Measurements from ENCODE around the gene CYP2A7.
"Not testable (repeated sequence)": the region's sequence is repeated elsewhere in the genome, so short reads cannot be mapped to it uniquely, and the experiment has no call there.

CYP2A7 gene

DNA sequence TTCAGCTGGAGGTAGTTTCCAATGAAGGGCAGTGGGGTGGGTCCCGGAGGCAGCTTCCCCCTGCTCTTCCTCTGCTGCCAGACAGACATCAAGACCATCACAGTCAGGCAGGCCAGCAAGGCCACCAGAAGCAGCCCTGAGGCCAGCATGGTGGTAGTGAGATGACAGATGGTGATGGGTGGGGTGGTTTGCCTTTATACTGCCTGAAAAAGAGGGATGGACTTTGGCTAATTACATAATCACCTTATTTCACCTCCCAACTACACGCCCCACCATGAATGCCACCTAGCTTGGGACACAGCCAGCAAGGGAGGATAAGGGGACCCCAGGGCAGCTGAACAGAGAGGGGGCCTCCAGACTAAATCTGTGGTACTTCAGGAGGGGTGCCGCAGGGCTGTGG lies at the start of gene CYP2A7:
Gene CYP2A7 (minus strand): TSS at position 170 of the 400 bp plus-strand sequence. CDS start 21 bp downstream, at position 149.
- DNase-seq, result not testable (repeated sequence)

DNA sequence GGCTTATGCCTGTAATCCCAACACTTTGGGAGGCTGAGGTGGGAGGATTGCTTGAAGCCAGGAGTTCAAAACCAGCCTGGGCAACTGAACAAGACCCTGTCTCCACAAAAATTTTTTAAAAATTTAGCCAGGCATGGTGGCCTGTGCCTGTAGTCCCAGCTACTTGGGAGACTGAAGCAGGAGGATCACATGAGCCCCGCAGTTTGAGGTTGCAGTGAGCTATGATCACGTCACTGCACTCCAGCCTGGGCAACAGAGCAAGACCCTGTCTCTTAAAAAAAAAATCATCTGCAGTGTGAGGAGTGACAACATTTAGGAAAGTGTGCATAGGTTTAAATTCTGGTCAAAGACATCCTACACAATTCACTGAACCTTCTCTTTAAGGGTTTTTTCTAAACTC lies 48.8 kb upstream of the CYP2A7 start:
- DNase-seq, result not testable (repeated sequence)

GRCh38 chr19:40929942-40930341 lies 47.9 kb upstream of the CYP2A7 start:
- DNase-seq, result not testable (repeated sequence)

- DNase-seq, result no peak
Observed at GRCh38 chr19:40928850-40929249, 46.8 kb upstream of the CYP2A7 start.

- no peak for DNase-seq
Observed at GRCh38 chr19:40927567-40927966, 45.5 kb upstream of the CYP2A7 start.

- not testable (repeated sequence) for DNase-seq
Observed at GRCh38 chr19:40926276-40926675, 44.2 kb upstream of the CYP2A7 start.

DNA sequence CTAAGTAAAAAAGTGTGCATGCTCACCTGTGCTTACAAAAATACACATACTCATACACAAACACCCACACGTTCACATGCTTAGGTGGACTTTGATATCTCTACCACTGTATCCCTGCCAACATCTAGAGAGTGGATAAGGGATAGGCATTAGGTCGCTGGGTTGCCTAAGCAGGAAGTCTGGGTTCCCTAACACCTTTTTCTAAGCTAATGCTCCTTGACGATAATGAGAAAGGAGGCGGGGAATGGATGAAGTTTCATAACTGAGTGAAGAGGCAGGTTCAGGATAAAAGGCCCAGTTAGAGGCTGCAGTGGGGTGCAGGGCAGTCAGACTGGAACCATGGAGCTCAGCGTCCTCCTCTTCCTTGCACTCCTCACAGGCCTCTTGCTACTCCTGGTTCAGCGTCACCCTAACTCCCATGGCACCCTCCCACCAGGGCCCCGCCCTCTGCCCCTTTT lies 41.9 kb upstream of the CYP2A7 start:
- DNase-seq, result no peak

DNA sequence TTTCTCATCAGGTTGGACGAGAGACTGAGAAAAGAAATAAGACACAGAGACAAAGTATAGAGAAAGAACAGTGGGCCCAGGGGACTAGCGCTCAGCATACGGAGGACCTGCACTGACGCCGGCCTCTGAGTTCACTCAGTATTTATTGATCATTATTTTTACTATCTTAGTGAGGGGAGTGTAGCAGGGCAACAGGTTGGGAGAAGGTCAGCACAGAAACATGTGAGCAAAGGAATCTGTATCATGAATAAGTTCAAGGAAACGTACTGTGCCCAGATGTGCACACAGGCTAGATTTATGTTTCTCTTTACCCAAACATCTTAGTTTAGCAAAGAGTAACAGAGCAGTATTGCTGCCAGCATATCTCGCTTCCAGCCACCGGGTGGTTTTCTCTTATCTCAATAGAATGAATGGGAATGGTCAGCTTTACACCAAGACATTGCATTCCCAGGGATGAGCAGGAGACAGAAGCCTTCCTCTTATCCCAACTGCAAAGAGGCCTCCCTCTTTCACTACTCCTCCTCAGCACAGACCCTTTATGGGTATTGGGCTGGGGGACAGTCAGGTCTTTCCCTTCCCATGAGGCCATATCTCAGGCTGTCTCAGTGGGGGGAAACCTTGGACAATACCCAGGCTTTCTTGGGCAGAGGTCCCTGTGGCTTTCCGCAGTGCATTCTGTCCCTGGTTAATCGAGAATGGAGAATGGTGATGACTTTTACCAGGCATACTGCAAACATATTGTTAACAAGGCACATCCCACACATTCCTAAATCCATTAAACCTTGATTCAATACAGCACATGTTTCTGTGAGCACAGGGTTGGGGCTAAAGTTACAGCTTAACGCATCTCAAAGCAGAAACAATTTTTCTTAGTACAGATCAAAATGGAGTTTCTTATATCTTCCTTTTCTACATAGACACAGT lies 40.5 kb upstream of the CYP2A7 start:
- not testable (repeated sequence) for DNase-seq

DNA sequence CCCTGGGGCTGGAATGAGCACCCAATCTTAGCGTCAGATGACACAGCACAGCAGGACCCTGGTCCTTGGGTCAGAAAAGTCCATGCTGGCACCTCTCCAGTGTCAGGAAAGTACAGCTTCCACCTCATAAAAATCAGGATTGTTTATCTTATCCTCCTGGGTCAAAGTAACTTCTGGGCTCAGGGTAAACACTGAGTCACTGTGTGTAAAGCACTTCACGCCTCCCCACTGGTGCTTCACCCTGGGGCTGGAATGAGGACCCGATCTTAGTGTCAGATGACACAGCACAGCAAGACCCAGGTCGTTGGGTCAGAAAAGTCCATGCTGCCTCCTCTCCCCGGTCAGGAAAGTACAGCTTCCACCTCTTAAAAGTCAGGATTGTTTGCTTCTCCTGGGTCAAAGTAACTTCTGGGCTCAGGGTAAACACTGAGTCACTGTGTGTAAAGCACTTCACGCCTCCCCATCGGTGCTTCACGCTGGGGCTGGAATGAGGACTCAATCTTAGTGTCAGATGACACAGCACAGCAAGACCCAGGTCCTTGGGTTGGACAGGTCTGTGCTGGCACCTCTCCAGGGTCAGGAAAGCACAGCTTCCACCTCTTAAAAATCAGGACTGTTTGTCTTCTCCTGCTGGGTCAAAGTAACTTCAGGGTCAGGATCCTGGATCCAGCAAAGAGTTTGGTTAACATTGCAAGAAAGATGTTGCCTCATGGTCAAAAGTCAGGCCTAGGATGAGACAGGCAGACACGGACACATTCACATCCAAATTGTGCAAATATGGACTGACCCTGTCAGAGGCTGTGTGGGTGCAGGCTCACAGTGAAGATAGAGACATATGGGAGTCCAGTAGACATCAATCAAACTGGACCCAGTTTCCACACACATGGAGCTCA lies 39.2 kb upstream of the CYP2A7 start:
- DNase-seq, result no peak

- DNase-seq, result no peak
Observed at GRCh38 chr19:40920300-40921004, 38.4 kb upstream of the CYP2A7 start.

DNA sequence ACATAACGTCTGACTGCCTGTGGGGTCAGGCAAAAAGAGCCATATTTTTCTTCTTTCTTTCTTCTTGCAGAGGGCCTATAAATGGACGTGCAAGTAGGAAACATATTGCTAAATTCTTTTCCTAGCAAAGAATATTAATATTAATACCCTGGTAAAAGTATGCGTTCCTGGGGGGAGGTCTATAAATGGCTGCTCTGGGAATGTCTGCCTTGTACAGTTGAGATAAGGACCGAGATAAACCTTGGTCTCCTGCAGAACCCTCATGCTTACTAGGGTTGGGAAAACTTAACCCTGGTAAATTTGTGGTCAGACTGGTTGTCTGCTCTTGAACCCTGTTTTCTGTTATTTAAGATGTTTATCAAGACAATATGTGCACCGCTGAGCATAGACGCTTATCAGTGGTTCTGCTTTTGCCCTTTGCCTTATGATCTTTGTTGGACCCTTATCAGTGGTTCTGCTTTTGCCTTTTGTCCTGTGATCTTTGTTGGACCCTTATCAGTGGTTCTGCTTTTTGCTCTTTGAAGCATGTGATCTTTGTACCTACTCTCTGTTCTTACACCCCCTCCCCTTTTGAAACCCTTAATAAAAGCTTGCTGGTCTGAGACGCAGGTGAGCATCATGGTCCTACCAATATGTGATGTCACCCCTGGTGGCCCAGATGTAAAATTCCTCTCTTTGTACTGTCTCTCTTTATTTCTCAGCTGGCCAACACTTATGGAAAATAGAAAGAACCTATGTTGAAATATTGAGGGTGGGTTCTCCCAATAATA lies 37.7 kb upstream of the CYP2A7 start:
- not testable (repeated sequence) for DNase-seq

GRCh38 chr19:40918303-40918702 lies 36.3 kb upstream of the CYP2A7 start:
- DNase-seq, result not testable (repeated sequence)

- peak; percentile 40 for DNase-seq
Observed at GRCh38 chr19:40908976-40909375, 26.9 kb upstream of the CYP2A7 start.

DNA sequence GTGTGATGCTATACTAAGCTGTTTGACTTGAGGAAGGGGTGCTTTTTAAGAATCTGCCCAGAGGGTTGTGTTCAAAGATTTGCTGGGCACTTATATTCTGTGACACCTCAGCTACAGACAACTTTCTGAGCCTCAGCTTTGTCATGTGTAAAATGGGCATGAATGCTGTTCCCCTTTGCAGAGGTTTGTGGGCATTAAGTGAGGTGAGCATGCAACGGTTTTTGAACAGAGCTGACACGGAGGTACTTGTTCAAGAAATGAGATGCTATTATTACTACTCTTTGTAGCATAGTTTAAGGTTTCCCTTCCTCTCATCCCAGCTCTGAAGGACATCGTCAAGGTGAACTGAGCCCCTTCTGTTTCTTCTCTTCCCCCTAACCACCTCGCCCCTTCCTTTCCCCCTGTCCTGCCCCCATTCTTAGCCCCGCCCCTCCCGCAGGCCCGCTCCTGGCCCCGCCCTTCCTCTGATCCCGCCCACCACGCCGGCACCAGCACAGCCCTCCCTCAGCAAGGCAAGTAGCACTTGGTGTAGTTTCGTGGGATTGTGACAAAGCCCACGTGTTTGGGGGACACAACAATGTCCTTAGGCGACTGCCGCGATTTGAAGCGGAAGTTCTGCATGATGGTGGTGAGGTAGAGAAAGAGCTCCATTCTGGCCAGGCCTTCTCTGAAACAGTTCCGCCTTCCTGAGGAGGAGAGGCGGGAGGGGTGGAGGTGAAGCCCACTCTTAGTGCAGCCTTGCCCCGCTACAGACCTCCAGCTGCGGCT lies 26.1 kb upstream of the CYP2A7 start:
- peak; percentile 11 for DNase-seq

GRCh38 chr19:40906512-40906911 lies 24.5 kb upstream of the CYP2A7 start:
- no peak for DNase-seq

GRCh38 chr19:40904673-40905156 lies 22.7 kb upstream of the CYP2A7 start:
- not testable (repeated sequence) for DNase-seq

DNA sequence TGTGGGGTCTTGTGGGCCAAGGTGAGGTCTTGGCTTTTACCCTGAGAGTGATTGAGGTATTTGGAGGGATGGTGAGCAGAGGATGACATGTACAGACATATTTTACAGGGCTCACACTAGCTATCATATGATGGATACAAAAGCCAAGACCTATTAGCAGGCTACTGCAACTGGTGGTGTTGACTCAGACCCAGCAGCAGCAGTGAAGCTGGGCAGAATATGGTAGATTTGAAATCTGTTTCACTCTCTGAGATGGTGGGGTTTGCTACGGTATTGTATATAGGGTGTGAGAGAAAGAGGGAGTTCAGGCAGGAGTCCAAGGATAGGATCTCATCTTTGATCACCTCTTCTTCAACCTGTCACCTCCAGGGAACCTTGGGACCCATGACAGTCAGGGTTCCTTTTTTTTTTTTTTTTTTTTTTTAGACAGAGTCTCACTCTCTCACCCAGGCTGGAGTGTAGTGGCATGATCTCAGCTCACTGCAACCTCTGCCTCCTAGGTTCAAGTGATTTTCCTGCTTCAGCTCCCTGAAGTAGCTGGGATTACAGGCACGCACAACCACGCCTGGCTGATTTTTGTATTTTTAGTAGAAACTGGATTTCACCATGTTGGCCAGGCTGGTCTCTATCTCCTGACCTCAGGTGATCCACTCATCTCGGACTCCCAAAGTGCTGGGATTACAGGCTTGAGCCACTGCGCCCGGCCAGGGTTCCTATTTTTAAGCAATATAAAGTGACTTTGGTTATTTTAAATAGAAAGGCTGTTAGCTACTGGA lies 20.1 kb upstream of the CYP2A7 start:
- not testable (repeated sequence) for DNase-seq

- DNase-seq, result not testable (repeated sequence)
Observed at GRCh38 chr19:40900521-40900920, 18.5 kb upstream of the CYP2A7 start.

DNA sequence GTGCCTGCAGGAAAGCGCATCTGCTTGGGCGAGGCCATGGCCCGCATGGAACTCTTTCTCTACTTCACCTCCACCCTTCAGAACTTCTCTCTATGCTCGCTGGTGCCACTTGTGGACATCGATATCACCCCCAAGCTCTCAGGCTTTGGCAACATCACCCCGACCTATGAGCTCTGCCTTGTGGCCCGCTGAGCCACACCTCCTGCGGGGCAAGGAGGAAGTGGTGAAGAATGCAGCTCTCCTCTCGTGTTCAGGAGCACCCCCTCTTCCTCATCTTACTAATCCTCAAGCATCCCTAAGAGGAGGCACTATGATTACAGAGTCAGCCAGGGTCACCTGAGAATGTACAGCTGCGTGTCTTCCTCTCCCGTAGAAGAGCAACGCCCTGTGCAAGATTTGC lies 17.9 kb upstream of the CYP2A7 start:
- peak; percentile 79 for DNase-seq
